HG03558 (cell line): ENCODE measurements around the gene GRM3.
"Not testable (repeated sequence)": the region's sequence is repeated elsewhere in the genome, so short reads cannot be mapped to it uniquely, and the experiment has no call there.

Experiments
- ATAC-seq: cut with Tn5 transposase; IDR thresholded peaks from one replicate; pipeline ENCODE4 v1.9.1; 2021; ENCODE audit warnings: moderate number of reproducible peaks; ENCODE audit not compliant: unreplicated experiment; ENCODE audit errors: extremely low read depth

Gene GRM3

DNA sequence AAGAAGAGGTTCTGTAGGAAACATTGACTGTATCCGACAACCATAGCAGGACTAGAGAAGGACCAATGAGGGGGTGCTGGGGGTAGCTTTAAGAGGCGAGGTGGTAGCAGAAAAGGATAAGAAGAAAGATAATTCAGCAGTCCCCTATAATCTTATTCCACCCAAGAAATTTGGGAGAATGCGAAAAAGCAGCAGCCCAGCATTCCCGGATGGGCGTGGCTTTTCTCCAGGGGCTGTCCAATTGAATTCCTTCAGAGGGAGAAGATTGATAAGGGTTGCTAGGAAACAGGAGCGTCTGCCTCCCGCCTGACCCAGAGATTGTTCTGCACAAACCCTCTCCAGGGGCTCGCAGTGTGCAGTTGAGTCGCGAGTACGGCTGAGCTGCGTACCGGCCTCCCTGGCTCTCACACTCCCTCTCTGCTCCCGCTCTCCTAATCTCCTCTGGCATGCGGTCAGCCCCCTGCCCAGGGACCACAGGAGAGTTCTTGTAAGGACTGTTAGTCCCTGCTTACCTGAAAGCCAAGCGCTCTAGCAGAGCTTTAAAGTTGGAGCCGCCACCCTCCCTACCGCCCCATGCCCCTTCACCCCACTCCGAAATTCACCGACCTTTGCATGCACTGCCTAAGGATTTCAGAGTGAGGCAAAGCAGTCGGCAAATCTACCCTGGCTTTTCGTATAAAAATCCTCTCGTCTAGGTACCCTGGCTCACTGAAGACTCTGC, at the start of gene GRM3:
TSS of gene GRM3 (plus strand) at position 349 of the 721 bp plus-strand sequence. CDS start 121,237 bp downstream, outside the sequence.
- ATAC-seq = no peak

DNA sequence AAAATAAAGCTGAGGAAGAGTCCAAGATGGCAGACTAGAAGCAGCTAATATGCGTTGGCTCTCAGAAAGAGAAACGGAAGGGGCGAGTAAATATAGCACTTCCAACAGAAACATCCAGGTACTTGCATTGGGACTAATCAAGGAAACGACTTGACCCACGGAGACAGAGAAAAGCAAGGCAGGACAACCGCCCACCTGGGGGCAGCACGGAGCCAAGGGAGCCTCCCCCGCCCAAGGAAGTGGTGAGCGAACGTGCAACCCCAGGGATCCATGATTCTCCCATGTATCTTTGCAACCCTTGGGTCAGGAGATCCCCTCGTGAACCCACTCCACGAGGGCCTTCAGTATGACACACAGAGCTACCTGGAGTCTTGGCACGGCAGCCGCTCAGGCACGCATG, 45.4 kb upstream of the GRM3 start:
- no peak for ATAC-seq

DNA sequence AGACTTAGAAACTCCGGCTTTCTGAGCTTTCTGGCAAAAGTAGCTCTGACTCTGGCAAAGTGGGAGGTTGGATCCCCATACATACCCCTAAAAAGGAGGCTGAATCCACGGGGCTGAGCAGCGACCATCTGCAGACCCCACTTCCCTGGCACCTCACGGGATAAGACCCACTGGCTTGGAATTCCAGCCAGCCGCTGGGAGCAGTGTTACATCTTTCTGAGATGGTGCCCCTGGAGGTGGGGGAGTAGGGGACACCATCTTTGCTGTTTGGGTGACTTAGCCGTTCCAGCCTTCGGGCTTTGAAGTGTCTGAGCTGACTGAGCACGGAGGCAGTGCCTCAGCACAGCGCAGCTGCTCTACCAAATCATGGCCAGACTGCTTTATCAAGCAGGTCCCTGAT, 45.0 kb upstream of the GRM3 start:
- no peak for ATAC-seq

DNA sequence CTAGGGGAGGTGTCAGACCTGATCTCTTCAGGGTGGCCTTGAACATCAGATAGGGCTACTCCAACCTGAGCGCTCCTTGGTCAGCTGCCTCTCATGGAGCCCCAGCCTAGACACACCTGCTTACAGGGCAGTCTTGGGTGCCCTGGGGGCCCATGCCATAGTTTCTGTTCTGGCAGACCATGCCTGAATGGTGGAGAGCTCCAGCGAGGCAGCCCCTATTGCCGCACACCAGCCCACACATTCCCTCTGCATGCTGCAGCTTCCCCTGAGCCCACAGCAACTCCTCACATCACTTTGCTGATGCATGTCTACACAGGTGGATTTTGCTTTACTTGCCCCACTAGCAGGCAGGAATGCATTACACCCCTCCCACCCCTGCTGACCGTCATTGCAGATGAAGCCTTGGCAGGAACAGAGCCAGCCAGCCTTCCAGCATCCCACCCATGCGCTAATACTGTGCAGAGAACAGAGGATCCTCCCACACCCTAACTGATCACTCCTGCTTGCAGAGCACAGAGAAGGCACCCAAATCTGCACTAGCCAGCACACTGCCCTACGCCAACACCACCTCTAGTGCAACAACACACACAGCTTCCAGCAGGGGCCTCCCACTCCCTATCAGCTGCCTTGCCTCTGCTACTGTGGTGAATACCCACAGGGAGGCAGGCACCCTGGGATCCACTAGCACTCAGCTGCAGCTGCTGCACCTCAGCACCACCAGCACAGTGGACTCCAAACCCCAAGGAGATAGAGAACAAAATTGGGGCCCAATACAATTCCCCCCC, 43.0 kb upstream of the GRM3 start:
- ATAC-seq = no peak

DNA sequence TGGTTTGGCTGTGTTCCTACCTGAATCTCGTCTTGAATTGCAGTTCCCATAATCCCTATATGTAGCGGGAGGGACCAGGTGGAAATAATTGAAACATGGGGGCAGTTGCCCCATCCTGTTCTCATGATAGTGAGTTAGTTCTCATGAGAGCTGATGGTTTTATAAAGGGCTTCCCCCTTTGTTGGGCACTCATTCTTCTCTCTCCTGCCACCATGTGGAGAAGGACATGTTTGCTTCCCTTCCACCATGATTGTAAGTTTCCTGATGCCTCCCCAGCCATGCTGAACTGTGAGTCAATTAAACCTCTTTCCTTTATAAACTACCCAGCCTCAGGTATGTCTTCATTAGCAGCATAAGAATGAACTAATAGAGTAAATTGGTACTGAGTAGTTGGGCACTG, 28.0 kb upstream of the GRM3 start:
- ATAC-seq = not testable (repeated sequence)

DNA sequence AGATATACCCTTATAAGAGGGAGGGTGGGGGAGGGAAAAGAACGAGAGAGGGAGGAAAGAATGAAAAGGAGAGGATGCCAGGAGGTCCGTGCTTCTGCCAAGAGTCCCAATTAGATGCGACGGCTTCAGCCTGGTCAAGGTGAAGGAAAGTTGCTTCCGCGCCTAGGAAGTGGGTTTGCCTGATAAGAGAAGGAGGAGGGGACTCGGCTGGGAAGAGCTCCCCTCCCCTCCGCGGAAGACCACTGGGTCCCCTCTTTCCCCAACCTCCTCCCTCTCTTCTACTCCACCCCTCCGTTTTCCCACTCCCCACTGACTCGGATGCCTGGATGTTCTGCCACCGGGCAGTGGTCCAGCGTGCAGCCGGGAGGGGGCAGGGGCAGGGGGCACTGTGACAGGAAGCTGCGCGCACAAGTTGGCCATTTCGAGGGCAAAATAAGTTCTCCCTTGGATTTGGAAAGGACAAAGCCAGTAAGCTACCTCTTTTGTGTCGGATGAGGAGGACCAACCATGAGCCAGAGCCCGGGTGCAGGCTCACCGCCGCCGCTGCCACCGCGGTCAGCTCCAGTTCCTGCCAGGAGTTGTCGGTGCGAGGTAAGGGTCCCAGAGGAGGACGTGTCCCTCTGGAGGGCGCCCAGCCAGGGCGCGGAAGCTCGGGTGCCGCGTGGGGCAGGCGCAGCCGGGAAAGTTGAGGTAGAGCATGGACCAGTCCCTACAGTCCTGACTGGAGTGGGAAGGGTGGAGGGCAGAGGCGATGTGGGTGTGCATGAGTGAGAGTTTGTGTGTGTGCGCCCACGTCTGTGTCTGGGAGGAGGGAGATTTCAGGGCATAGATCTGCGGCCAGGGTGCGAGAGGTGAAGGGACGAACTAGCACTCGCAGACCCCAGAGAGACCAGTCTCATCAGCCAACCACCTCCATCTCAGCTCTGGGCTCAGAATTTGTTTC, 844 bp downstream of the GRM3 start:
- no peak for ATAC-seq

DNA sequence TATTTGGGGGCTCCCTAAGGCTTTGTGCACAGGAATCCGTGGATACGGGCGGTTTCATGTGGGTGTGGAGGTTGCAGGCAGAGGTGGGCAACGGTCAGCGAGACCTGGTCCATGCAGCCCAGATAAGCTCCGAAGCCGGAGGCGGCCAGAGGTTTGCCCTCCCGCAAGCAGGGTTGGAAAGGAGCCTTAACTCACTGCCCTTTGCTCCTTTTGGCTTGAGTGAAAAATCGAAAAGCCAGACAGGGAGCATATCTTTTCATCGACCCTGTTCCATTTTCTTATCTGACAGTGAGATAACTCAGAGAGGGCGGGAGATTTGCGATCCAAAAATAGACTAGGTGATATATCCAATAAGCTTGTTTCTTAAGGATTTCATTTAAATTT, 1.5 kb downstream of the GRM3 start:
- ATAC-seq = no peak

DNA sequence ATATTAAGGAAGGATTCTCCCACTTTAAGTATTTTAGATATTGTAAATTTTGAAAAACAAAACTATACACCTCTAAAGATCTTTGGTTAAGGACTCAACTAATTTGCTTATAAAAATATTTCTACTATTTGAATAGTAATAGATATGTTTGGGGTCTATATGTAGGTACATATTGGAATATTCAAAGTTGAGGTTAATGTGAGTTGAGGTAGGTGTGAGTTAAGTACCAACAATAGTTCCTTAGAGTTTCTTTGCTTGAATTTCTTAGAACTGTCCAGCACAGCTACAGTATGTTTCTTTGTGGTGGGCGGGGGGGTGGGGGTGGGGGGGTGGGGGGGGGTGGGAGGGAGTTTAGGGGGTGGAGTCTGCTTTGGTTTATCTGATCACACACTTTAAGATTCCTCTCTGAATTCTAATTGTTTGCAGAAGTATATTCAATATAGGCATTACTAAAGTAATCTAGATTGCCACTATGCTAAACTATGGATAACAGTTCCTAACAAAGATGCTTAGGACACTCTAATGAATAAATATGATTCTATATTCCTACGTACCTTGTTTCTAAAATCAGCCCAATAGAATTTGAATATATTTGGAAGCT, 2.1 kb downstream of the GRM3 start:
- no peak for ATAC-seq

DNA sequence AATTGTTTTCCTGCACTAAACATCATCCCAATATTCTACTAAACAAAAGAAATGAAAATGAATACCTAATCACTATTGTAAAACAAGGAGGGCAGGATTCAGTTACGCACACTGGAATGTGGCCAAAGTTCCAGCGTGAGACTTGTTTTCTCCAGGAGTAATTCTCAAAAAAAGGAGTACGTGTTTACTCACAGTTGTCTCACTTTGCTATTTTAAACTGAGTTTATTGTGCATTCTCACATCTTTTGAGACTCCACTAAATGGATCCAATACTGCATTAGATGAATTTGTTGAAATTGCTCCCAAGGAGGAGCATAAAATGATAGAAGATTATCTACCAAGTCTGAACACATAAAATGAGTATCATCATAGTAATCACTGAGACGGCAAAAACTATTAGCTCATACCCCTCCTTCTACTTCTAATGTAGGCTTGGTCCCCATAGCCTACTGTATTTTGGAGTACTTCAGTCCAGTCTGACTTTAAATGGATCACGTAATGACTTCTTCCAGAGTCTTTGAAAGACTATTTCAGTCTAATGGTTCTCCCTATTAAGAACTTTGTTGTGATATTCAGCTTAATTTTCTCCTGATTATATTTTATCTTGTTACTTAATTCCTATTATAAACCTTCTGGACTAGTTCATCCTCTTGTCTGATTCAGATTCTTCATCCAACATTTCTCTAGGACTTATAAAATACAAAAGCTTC, 3.8 kb downstream of the GRM3 start:
- no peak for ATAC-seq

DNA sequence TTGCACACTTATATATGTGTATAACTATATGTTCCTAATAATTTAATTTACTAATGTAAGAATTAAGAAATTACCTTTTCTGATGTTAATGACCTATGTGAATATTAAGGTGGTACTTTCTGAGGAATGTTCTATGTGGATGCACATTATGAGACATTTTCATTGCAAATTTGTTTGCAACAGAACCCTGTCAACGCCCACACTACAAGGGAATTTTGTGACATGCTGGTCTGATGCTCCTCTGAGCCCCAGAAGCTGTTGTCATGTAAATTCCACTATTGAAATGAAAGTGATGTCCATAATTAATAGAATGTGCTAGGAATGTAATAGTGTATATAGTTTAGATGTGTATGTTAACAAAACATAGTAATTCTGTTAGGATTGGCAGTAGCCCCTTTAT, 4.5 kb downstream of the GRM3 start:
- ATAC-seq = no peak

DNA sequence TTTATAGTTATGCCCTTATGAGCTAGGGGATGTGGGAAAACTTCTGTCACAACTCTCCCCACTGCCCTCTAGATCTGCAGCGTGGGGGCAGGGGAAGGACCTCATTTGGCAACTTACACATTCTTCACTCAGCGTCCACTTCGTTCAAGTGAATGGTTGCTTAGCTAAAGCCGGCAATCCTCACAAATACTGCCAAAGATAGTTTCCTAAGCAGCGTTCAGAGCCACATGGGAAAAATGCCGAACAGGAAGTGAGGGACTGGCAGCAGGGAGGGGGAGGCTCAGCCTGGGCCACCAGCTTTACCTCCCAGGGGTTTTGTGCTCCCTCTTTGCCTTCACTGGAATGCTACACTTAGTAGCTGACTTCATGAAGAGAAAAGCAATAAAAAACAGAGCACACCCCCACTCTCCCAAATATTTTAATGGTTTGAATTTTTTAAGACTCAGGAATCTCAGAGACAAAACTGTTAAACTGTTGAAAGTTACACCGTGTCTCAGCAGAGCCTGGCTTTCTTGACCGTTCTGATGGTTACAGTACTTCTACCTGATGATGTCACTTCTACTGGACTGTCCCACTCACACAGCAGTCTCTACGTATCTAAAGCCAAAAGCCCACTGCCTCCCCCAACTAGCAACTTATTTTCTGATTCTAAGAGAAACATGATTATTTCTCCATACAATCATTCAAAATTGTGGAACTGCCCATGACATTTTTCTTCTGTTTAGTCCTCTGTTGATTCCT, 10.4 kb downstream of the GRM3 start:
- no peak for ATAC-seq

DNA sequence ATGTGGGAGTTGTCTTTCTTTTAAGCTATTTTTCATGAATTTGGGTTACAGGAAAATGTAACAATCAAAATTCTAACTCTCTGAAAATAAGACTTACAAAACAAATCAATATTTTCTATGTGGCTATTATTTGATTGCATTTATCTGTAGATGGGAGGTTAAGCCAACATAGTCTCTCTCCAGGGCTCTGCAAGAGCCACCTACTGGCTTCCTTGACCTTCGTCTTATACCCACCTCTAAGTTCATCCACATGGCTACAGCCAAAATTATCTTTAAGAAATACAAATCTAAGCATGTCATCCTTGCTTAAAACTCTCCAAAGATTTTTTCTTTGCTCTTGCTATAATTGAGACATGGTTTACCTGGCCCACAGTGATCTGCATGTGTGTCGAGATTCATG, 14.2 kb downstream of the GRM3 start:
- no peak for ATAC-seq

DNA sequence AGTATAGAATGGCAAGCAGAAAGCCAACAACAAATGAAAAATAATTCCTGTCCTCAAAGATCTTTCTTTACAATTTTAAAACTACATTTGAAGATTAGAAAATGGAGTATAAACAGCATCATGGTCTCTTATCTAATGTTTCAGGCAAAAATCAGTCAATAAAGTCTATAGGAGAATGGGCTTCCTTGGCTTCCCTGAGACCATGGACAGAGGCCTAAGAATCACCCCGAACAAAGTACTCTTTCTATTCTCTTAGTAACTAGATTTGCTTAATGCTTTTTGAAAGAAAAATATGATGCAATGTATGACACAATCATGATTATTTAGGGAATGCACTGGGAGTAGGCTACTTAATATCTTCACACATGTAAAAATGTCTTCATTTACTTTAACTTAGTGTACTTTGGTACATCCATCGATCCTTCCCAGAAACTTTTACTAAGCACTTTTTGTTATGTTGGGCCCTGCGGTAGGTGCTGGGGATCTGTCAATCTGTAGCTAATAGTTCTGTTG, 17.3 kb downstream of the GRM3 start:
- no peak for ATAC-seq

DNA sequence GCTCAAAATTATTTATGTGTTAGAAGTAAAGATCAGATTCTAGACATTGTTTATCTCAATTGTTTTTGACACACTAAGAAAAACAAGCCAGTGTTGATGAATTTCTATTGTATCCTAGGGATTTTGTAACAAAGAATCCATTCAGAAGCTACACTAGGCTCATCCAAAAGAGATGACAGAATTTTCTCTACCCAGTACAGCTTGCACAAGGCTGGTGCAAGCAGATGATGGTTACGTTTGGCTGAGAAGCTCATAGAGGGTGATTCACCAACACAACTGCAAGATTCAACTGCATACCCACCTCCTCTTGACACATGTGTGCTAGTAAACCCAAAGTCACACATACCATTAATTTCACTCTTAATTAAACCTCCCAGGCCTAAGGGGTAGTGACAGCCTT, 20.8 kb downstream of the GRM3 start:
- ATAC-seq = no peak

DNA sequence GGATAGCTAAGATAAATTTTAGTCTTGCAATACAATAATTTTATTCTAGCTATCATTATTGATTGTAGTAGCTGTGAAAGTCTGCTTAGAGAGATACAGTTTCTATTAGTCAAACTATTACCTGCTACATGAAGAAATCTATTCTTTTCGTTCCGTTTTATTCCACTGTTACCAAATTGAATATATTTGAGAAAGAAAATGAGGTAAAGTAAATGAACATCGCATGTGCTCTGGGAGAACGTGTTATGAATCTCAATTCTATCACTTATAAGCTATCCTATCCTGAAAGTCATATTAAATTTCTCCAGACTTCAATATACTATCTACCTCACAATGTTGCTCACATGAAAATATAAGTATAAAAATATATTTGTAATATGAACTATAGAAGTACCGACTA, 21.3 kb downstream of the GRM3 start:
- ATAC-seq = no peak

DNA sequence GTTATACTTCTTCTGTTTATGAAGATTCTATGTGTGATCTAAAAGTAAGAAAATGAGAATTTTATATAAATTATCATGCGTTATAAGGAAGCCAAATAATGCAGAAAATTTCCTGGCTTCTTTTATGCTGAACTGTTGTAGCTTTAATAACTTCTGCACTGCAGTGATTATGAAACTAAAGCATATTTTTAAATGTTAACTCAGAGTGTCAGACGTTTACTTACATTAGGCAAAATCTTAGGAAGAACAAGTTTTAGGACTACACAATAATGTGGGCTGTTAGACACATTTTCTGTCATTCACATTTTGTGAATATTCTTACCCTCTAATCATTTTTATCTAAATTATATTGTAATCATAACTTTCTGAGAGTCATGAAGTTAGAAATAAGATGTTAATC, 22.0 kb downstream of the GRM3 start:
- ATAC-seq = no peak

DNA sequence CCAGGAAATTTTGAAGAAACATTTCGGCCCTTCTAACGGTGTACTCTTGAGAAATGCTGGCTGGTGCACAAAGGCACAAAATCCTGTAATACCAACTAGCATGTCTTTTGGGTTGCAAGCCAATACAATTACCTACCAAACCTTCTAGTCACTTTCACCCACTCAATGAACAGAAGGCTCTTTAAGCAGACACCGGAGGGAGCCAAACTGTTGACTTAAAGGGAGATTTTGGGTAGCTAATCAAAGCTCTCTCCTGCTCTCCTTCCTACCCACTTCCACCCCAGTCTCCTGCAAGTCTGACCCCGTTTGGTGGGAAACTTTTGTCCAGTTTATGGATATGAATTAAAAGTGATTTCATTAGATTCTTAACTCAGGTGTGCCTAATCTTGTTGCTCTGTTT, 24.0 kb downstream of the GRM3 start:
- no peak for ATAC-seq

DNA sequence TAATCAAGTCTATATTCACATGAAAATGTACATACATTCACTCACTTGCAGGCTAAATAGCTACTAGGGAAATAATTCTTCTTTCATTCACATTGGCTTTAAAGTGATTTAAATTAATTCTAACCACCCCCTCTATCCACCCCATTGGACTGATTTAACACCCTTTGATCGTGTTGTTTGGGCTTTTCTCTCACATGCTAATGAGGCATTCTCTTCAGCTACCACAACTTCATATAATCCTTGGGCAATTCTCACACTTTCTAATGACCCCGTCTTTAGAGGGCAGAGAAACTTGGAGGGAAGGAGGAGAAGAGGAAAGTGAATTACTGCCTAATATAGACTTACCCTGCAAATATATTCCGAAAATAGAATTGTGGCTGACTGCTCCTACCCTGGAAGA, 24.6 kb downstream of the GRM3 start:
- ATAC-seq = no peak

DNA sequence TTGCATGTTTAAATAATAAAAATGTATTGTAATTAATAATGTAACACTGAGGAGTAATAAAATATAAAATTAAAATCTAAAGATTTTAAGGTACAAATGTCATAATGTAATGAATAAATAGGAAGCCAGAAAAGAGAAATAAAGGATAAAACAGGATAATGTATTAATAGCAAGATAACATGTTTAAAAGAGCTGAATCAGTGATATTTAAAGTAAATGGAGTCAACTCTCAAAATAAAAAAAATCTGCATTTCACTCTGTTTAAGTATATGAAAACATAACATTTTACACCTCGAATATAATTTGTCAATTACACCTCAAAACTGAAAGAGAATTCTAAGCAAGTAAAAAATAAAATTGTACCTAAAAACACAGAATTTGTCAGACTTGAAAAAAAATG, 44.1 kb downstream of the GRM3 start:
- no peak for ATAC-seq
